ENCODE measurements around the gene SH3RF1. TPM values are rescaled to one million over a fixed set of nuclear protein-coding genes. Genes with fewer than 3 reads are reported as not detected.
"Not testable (repeated sequence)": the region's sequence is repeated elsewhere in the genome, so short reads cannot be mapped to it uniquely, and the experiment has no call there.

The SH3RF1 gene
- total and polyA plus RNA-seq, 2 experiments from 2014 or later: 7.8 to 12.4 TPM

GRCh38 chr4:169179609-169180521 is 90.9 kb downstream of the SH3RF1 start (continued):
- TF ChIP-seq NANOG (IDR thresholded peaks at IDR 0.05; ENCODE audit: borderline replicate concordance) (no peak), POLR2AphosphoS5 (IDR thresholded peaks at IDR 0.05; ENCODE audit: low read depth) (no peak), CREB1 (CRISPR knock-in tag; IDR thresholded peaks at IDR 0.05; ENCODE audit: low read depth) (no peak), EZH2phosphoT487 (IDR thresholded peaks at IDR 0.05; ENCODE audit: unreplicated experiment) (no peak), REST (IDR thresholded peaks at IDR 0.05; ENCODE audit: unreplicated experiment) (no peak), STAT1 (IDR thresholded peaks at IDR 0.05; ENCODE audit: unreplicated experiment) (no peak), ZNF331 (CRISPR knock-in tag; IDR thresholded peaks at IDR 0.05; ENCODE audit: low read depth) (no peak), JUNB (IDR thresholded peaks at IDR 0.05; ENCODE audit: unreplicated experiment) (no peak), ETS1 (IDR thresholded peaks at IDR 0.05) (no peak), CTCF (conservative IDR thresholded peaks at IDR 0.05; ENCODE audit: low read depth in 2 of 2) (no peak), EZH2 (IDR thresholded peaks at IDR 0.05; ENCODE audit: low read depth, unreplicated experiment) (no peak)

GRCh38 chr4:169178092-169178491 is 92.7 kb downstream of the SH3RF1 start:
- not testable (repeated sequence) for H3K9me2 ChIP-seq (ENCODE audit: insufficient read depth); H2AFZ ChIP-seq; ATAC-seq; H3F3A ChIP-seq (replicated peaks; ENCODE audit: low read depth); DNase-seq (ENCODE audit: low spot score); H3K27me3 ChIP-seq (ENCODE audit: insufficient read depth); H3K4me3 Mint-ChIP-seq; H3K4me2 ChIP-seq; H3K36me3 Mint-ChIP-seq (ENCODE audit: low read depth); H3K27ac ChIP-seq (ENCODE audit: low read depth); H3K4me3 ChIP-seq; H3K36me3 ChIP-seq (ENCODE audit: insufficient read depth); H3K9me3 Mint-ChIP-seq; H3K27ac Mint-ChIP-seq; H4K20me1 ChIP-seq (replicated peaks; ENCODE audit: insufficient read depth); H3K27me3 Mint-ChIP-seq (ENCODE audit: insufficient read depth, low read depth, poor library complexity)
- peaks cover 30% of the 10 kb centered on the region for H3K4me1 Mint-ChIP-seq
- 0 out of 2 replicates have a peak, but pooled peaks cover 14% of the 10 kb centered on the region for H3K4me1 ChIP-seq (ENCODE audit: insufficient read depth)
- H3K79me2 ChIP-seq (replicated peaks; ENCODE audit: insufficient read depth): peaks cover 35% of the 10 kb centered on the region

Data from GM23338 (cell line).